Heart left ventricle (tissue), 13 donors: ENCODE measurements around the gene DUSP7.

Experiments used
- CTCF ChIP-seq, 12 donors: fragments of 200-600 bp; sonication (generic) in 4 of 12; IDR thresholded peaks; one replicate each; pipeline versions ENCODE4 v1.5.0 to v1.8.0; 2018 to 2022; ENCODE audit warnings: antibody characterized with exemption in 12 of 12, mild to moderate bottlenecking in 5 of 12
- POLR2A ChIP-seq, 2 donors: fragments of 450-650 bp; IDR thresholded peaks; one replicate each; pipeline ENCODE4 v1.6.1; 2017; ENCODE audit warnings: antibody characterized with exemption in 2 of 2, mild to moderate bottlenecking in 2 of 2, moderate library complexity in 2 of 2
- donor health status: ischemic (EF 13 %, LVEDD 7.1; RV severe dilation, severe dysfunction).
- donor health status: DM: no; HTN: yes; CAD: no.
- donor health status: DM: no; HTN: no; CAD: no.
- donor health status: ischemic (EF 25% LVEDD 6.9; RV normal size, moderate dysfunction).
- donor health status: ischemic (EF 25% LVEDD 5.7; RV mildly dilated, moderate dysfunction).
- donor health status: ischemic (EF 35%, LVEDD 5.7; RV mildly dilated, moderate dysfunction).
- donor health status: nonischemic (EF 11% LVEDD 7.7; RV severe dilation, severe dysfunction).
- donor health status: DM: yes; HTN: yes; CAD: no.
- donor health status: PGD.
- donor health status: ischemic (EF 29% LVEDD 5.4; RV normal size, mild dysfunction).
- donor health status: nonischemic (EF 23%, LVEDD 6.1; RV moderate dilation, normal function).

- no peak for TF ChIP-seq CTCF (IDR thresholded peaks at IDR 0.05)
- TF ChIP-seq POLR2A (IDR thresholded peaks at IDR 0.05), result no peak
These were observed 8.9 kb downstream of the DUSP7 start for GRCh38 chr3:52047295-52047960.
